GM19467 (cell line): ENCODE results near the gene RRP1B.

Source experiments
- ATAC-seq: cut with Tn5 transposase; IDR thresholded peaks from one replicate; pipeline ENCODE4 v1.9.1; 2021; ENCODE audit warnings: mild to moderate bottlenecking, moderate library complexity; ENCODE audit not compliant: unreplicated experiment

RRP1B gene

GRCh38 chr21:43739621-43740435 is 80.5 kb downstream of the RRP1B start:
- ATAC-seq, result no peak

- ATAC-seq, result no peak
Measured at GRCh38 chr21:43740497-43741156, 81.3 kb downstream of the RRP1B start.

- ATAC-seq, result no peak
Measured at GRCh38 chr21:43741423-43742096, 82.2 kb downstream of the RRP1B start.

GRCh38 chr21:43743947-43744346 is 84.6 kb downstream of the RRP1B start:
- no peak for ATAC-seq

- no peak for ATAC-seq
Measured at GRCh38 chr21:43744725-43745124, 85.4 kb downstream of the RRP1B start.
